Astrocyte of the cerebellum (primary cell): ENCODE data around the gene METTL25.

Experiments
- DNase-seq: peaks from one replicate; pipeline ENCODE4 v3.0.0-alpha.2; 2011; ENCODE audit warnings: low read depth
- H3K4me3 ChIP-seq: 2 replicates; pipeline ENCODE4 v1.5.1; 2011; ENCODE audit warnings: mild to moderate bottlenecking, low read depth, low read length, moderate library complexity
- CTCF ChIP-seq: IDR thresholded peaks from 2 replicates; pipeline ENCODE4 v1.5.1; 2012; ENCODE audit warnings: low read length, low read depth, moderate library complexity, mild to moderate bottlenecking; ENCODE audit errors: missing control alignments
- in situ Hi-C: cut with HindIII; loops from 2 replicates; pipeline ENCODE4 v1.10.0; 2017; ENCODE audit warnings: low sequenced_read_pairs

Gene METTL25

GRCh38 chr12:82430541-82431145, 72.3 kb downstream of the METTL25 start:
- no peak overlapping the region for H3K4me3 ChIP-seq
- no peak for TF ChIP-seq CTCF
- in situ Hi-C loops = no loop called here
- no peak for DNase-seq

- in situ Hi-C loops = no loop called here
Measured at GRCh38 chr12:82434392-82434911, 76.1 kb downstream of the METTL25 start.

DNA sequence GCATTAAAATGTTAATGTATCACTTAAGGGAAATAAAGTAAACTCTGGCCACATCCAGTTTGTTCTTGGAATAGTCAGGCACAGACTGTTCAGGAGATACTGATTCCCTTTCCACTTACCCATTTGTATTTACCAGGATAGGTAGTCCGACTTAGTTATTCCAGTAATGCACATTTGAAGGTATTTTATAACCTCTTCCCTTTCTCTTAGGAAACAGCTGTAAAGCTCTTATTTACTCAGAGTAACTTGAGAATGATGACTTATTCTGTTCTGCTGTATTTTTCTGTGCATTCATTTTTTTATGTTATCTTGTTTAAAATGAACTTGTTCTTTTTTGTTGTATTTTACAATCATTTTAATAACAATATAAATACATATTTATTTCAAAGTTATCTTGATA, 78.0 kb downstream of the METTL25 start:
- in situ Hi-C loops = no loop called here
- DNase-seq = no peak
- TF ChIP-seq CTCF = no peak

More at GRCh38 chr12:82434392-82434911, 76.1 kb downstream of the METTL25 start:
- no peak for TF ChIP-seq CTCF
- DNase-seq = no peak
- H3K4me3 ChIP-seq = no peak overlapping the region

DNA sequence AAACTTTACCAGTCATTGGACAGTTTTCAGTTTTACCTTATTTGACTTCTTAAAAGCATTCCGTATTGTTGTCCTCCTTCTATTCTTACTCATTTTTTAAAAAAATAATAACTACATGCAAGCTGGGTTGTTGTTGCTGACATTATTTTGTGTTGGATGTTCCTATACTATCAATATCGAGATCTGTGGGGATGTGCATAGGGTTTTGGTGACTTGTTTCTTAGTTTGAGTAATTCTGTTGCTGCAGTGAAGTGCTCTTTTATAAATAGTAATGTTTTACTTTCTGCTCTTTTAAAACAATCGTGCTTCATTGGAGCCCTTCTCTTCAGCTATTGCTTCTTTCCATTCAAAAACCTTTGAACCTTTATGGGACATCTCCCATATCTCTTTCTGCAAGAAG, 79.4 kb downstream of the METTL25 start:
- no peak for DNase-seq
- in situ Hi-C loops = no loop called here
- H3K4me3 ChIP-seq = no peak overlapping the region
- TF ChIP-seq CTCF = no peak

More for the DNA sequence above, 78.0 kb downstream of the METTL25 start:
- no peak overlapping the region for H3K4me3 ChIP-seq

- DNase-seq = no peak
- TF ChIP-seq CTCF = no peak
- in situ Hi-C loops = no loop called here
- H3K4me3 ChIP-seq = no peak overlapping the region
Measured at GRCh38 chr12:82438356-82438755, 80.0 kb downstream of the METTL25 start.

DNA sequence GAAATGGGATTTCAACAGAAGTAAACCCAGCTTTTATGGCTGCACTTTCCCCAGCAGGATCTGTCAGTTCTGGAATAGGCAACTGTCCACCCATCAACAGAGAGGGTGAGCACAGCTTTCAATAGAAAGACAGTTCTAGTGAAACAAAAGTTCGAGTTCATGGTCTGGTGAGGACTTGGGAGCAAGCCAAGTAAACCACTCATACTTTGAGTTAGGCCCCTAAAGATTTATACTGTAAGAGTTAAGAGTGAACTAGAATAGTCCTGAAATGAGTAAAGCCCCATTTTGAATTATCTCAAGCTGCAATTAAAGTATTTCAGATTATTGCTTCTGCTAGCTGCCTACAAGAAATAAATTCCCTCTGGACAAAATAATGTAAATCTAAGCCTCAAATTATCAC, 82.6 kb downstream of the METTL25 start:
- in situ Hi-C loops = no loop called here

More for the DNA sequence above, 82.6 kb downstream of the METTL25 start:
- H3K4me3 ChIP-seq = no peak overlapping the region
- DNase-seq = no peak
- no peak for TF ChIP-seq CTCF
